HG03175 (cell line): Measurements from ENCODE around the gene PRRC2A.
A peak's percentile ranks its signal among the peaks of the same experiment; 100 is the strongest.

Experiments used
- ATAC-seq: cut with Tn5 transposase; IDR thresholded peaks from one replicate; pipeline ENCODE4 v1.9.1; 2021; ENCODE audit warnings: mild to moderate bottlenecking, moderate library complexity; ENCODE audit not compliant: unreplicated experiment

PRRC2A gene

GRCh38 chr6:31643818-31644454 is 23.4 kb downstream of the PRRC2A start:
- ATAC-seq: no peak

- no peak for ATAC-seq
Observed at GRCh38 chr6:31645325-31645724, 24.8 kb downstream of the PRRC2A start.

- peak; percentile 19 for ATAC-seq
Observed at GRCh38 chr6:31651602-31652191, 31.2 kb downstream of the PRRC2A start.

DNA sequence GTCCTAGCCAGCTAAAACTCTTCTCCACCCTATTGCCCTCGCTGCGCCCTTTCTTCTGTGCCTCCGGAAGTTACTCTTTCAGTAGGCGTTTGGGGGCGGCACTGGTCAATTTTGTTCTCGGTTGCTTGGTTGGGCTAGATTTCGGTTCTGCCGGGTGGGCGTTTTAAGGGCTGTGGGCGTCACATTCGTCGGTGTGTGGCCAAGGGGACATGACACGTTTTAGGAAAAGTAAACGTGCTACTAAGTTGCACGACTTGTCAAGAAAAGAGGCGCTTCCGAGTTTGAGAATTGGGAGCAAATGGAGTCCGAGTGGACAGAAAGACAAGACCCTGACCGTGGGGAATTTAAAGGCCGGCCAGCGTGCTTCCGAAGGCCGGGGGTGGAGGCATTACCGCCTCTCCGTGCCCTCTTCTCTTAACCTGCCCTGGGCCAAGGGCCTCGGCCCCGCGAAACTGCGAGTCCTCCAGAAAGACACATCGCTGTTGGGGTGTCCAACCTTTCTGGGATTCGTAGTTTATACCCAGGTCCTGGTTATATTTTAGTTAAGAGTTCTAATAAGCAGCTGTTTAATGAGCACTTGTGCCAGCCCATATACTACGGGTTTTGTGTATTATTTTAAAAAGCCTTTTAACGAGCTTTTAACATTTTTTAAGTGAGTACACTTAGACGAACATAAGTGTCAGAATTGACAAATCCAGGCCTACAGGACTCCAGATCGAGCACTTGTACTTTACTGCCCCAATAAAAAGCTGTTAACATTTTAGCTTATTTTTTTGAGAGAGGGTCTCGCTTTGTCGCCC is 32.6 kb downstream of the PRRC2A start:
- peak; percentile 66 for ATAC-seq

DNA sequence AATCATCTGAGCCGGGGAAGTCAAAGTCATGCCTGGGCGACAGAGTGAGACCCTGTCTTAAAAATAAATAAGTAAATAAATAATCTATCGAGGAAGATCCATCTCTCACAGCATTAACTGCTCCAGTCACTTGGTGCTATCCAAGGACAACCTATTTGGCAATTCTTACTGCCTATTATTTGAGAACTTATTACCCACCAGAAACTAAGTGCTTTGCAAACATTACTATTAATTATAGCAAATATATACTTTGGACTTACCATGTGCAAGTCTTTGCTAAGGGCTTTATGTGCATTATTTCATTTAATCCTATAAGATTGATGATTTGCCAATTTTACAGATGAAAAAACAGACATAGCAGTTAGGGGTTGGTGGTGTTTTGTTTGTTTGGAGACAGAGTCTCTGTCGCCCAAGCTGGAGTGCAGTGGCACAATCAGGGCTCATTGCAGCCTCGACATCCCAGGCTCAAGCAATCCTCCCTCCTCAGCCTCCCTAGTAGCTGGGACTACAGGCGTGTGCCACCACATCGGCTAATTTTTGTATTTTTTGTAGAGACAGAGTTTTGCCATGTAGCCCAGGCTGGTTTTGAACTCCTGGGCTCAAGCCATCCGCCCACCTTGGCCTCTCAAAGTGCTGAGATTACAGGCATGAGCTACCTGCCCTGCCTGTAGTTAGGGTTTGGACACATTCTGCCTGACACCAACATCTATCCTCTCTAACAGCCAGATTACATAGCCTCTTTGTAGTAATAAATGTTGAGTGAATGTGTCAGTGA is 34.2 kb downstream of the PRRC2A start:
- no peak for ATAC-seq

DNA sequence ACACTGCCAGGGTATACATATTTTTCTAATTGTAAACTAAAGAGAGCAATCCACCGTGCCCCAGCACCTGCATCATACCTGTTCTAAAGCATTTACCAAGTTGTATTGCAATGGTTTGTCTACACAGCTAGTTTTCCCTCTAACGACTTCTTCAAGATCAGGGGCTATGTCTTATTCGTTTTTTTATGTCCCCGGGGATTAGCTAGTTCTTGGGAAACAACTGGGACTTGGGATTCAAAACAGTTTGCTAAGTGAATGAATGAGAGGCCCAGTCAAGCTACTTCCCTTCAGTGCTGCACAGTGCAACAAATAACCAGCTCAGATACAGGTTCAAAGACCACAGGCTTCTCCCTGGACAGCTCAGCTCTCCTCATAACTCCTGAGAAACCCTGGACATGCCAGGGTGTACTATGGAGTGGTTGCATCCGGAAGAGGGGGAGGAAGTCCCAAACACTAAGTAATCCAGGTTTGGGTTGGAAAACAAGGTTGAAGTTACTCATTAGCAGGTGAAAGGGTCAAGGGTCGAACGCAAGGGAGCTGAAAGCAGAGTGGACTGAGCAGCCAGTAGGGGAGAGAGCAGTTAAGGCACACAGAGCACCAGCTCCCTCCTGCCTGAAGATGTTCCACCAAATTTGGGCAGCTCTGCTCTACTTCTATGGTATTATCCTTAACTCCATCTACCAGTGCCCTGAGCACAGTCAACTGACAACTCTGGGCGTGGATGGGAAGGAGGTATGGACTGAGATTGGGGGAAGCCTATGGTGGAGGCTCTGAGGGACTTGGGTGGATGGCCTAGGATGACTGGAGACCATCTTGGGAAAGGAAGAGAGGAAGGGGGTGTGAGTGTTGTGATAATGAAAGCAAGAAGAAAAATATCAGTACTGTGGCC is 35.1 kb downstream of the PRRC2A start, which contains the start of gene APOM:
TSS of gene APOM (plus strand) at position 546 of the 889 bp plus-strand sequence. CDS start at position 619, 73 bp downstream.
- ATAC-seq: no peak

- ATAC-seq: no peak
Observed at GRCh38 chr6:31657406-31658157, 37.1 kb downstream of the PRRC2A start.

DNA sequence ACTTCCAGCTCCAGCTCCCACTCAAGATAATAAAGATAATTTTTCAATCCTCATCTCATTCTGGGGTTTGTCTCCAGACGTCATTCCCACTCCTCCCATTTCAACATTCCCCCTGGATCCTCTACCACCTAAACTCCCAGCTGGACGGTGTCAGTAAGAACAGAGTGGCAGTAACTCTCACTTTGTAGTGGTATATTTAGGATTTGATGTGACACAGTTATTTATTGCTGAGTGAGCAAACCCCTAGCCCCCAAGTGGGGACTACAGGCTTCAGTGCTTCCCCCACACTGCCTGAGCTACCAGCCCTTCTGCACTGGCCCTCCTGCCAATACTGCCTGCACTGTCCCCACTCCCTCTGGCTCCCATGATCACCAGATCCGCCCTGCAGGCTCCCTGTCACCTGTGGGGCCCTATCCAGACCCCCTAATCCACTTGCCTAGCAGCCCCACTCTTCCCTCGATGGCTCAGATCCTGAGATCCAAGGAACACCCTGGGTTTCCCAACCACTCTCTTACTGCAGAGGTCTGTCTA is 37.7 kb downstream of the PRRC2A start:
- ATAC-seq: no peak

DNA sequence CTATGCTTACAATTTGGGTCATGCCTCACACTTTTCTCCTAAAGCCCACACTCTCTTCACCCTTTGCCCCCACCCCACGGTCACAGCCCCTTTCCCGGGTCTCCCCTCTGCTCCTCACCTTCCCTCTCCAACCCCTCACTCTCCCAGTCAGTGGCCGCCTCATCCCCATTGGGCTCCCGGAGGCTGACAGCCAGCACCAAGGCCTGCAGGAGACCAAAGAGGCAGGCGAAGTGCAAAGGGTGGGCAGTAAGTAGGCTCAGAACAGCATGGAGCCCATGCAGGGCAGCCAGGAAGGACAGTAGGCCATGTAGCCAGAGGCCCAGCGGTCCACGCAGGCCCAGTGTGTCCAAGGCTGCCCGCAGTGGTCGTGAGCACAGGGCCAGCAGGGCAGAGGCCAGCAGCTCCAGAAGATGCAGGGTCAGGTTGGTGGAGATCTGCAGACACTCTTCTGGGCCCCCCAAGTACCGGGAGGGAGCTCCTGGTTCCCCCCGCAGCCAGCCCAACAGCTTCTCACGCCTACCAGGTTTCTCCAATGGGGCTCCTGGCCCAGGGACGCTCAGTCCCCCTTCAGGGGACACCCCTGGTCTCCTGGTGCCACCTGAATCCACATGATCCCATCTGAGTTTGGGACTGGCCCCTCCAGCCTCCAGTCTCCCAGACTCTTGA is 38.6 kb downstream of the PRRC2A start:
- ATAC-seq: no peak

GRCh38 chr6:31659649-31660380 is 39.3 kb downstream of the PRRC2A start:
- ATAC-seq: no peak

DNA sequence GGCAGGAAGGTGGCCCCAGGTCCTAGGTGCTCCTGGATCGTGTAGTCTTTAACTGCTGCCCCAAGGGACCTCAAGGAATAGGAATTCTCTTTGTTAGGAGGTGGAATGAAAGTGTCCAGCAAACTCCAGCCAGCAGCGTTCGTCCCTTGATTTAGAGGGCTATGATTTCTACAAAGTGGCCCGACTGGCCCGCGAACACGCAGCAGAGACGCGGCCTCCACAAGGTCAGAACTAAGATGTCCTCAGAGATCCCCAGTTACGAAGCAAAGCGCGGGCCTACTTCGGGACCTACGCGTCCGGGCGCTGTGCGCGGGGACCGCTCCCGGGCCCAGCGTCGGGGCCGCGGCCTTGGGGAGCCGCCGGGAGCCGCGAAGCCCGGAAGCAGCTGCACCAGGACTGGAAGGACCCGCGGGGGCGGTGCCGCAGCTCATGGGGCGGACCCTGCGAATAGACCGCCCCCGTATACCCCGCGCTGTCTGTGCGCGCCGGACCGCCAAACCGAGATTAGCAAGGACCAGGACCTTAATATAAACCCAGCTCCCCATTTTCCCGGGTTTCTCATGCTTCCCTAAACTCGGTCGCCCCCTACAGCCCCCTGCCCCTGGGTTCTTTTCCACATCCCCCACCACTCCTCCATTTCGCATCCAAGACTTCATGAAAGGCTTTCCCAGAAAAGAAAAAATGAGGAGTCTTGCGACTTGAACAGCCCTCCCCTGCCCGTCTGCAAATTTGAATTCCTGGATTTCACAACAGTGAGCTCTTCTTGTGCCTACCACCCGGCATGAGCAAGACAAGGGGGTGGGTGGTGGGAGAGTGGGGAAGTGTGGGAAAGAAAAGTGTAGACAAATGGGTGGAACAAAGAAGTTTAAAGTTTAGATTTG is 40.1 kb downstream of the PRRC2A start, which contains the start of gene C6orf47:
TSS of gene C6orf47 (minus strand) at position 398 of the 881 bp plus-strand sequence. CDS start 831 bp downstream, outside the sequence.
- ATAC-seq: peak; percentile 37

- no peak for ATAC-seq
Observed at GRCh38 chr6:31661262-31662123, 41.0 kb downstream of the PRRC2A start.

DNA sequence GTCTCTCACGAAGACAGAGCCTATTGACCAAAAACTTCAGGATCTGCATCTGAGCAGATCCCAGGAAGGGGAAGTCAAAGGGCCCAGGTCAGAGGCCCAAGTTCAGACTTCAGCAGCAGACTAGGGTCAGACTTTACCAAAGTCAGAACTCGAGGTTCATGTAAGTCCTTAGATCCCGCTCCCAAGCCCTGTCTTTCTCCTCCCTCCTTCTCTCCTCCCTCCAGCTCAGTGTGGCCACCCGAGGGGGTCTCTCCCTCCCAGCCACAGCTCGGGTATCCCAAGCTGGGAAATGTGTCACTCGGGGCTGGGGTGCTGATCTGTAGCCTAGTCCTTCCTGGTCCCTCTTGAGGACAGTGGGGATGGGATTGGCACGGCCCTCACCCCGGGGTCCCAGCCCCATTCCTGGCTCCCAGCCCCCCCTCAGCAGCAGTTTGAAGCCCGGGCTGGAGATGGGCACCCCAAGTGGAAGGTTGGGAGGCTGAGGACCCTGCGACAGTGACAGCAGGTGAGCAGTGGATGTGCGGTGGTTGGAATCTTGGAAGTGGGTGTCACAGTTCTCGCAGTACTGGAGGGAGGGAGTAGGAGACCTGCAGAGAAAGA is 41.7 kb downstream of the PRRC2A start:
- ATAC-seq: no peak

GRCh38 chr6:31663126-31663960 is 42.8 kb downstream of the PRRC2A start:
- ATAC-seq: no peak
